Lung (tissue), 12 donors: ENCODE measurements around the gene SPACDR. TPM values are rescaled to one million over a fixed set of nuclear protein-coding genes. Genes with fewer than 3 reads are reported as not detected.

Source experiments
- ATAC-seq: fragments of 200-7000 bp; cut with Tn5 transposase; one replicate; pipeline ENCODE4 v1.9.1; 2020; ENCODE audit warnings: moderate number of reproducible peaks; ENCODE audit not compliant: insufficient read depth, low FRiP score
- DNase-seq, 3 donors: peaks; one replicate each; pipeline ENCODE4 v3.0.0-alpha.2; 2013 to 2017
- H3K27ac ChIP-seq, 2 donors: one replicate each; pipeline ENCODE4 v1.5.1; 2013; ENCODE audit warnings: mild to moderate bottlenecking in 2 of 2, moderate library complexity in 2 of 2, control low read depth in 1 of 2, inconsistent platforms in 1 of 2, low read depth in 1 of 2, low read length in 1 of 2
- H3K27me3 ChIP-seq, 3 donors: one replicate each; pipeline ENCODE4 v1.5.1; 2013; ENCODE audit warnings: low read length in 2 of 3; ENCODE audit not compliant: control insufficient read depth in 3 of 3, insufficient read depth in 3 of 3
- H3K36me3 ChIP-seq, 4 donors: one replicate each; pipeline ENCODE4 v1.5.1; 2013; ENCODE audit warnings: low read length in 4 of 4, mild to moderate bottlenecking in 1 of 4, moderate library complexity in 1 of 4; ENCODE audit not compliant: control insufficient read depth in 4 of 4, insufficient read depth in 4 of 4
- H3K4me1 ChIP-seq, 5 donors: one replicate each; pipeline ENCODE4 v1.5.1; 2013; ENCODE audit warnings: low read length in 5 of 5, mild to moderate bottlenecking in 2 of 5, moderate library complexity in 1 of 5; ENCODE audit not compliant: control insufficient read depth in 5 of 5, insufficient read depth in 5 of 5
- H3K4me3 ChIP-seq: one replicate; pipeline ENCODE4 v1.5.1; 2013; ENCODE audit warnings: mild to moderate bottlenecking, control low read depth, moderate library complexity
- H3K9ac ChIP-seq, 2 donors: one replicate each; pipeline ENCODE4 v1.5.1; 2013; ENCODE audit warnings: low read length in 2 of 2, control low read depth in 1 of 2; ENCODE audit not compliant: insufficient read depth in 1 of 2
- H3K9me3 ChIP-seq, 4 donors: one replicate each; pipeline ENCODE4 v1.5.1; 2013; ENCODE audit warnings: low read length in 3 of 4, mild to moderate bottlenecking in 1 of 4, moderate library complexity in 1 of 4; ENCODE audit not compliant: control insufficient read depth in 4 of 4, insufficient read depth in 3 of 4
- CTCF ChIP-seq: IDR thresholded peaks from 2 replicates; pipeline ENCODE4 v1.5.1; 2012; ENCODE audit warnings: mild to moderate bottlenecking; ENCODE audit errors: control extremely low read depth, extremely low read depth
- WGBS, 2 donors: extraction: QIAGEN DNeasy Blood & Tissue Kit; methylation state at CpG; one replicate each; pipeline ENCODE4 v1.1.7; 2013; 5-methylcytosine and 5-hydroxymethylcytosine counted together
- polyA plus RNA-seq, 2 donors: library from polyadenylated mRNA; stranded (reverse); fragments of 200-250 nt; gene quantifications; one replicate each; pipeline ENCODE4 v1.2.1, GENCODE V29; 2013
- total RNA-seq, 2 donors: library from RNA; depleted of rRNA in 1 of 2; stranded (reverse); fragments of >200 nt in 1 of 2; gene quantifications; one replicate each; pipeline ENCODE4 v1.2.1, GENCODE V29; 2014 to 2021
- donor health status: control.
- donor health status: control.
- donor health status: Bipolar disorder and iron deficiency.
- donor health status: healthy.
- donor health status: DM: yes; HTN: yes; CAD: no.

Gene SPACDR
- total and polyA plus RNA-seq, 4 donors, result 0.54 to 2.0 (median 0.83) TPM

GRCh38 chr7:100469227-100470044 lies 5.4 kb upstream of the SPACDR start:
- ATAC-seq (peak; percentile 83), DNase-seq (peak; percentile 81 to 90 (median 87))
- Histone ChIP-seq H3K9me3 (no peaks in the 10 kb centered on the region), H3K9ac (no peak overlapping the region), H3K4me1 (peaks cover 0 to 33% (median 6%) of the 10 kb centered on the region in 5 donors), H3K4me3 (no peak overlapping the region), H3K27me3 (no peaks in the 10 kb centered on the region), H3K36me3 (peaks cover 3 to 35% (median 12%) of the 10 kb centered on the region in 4 donors), H3K27ac (peak overlapping the region; percentile 11 to 71)
- WGBS, 2 donors, result 30 to 31% methylated on average over 13 of the region's 13 CpGs
- TF ChIP-seq CTCF, result peak; percentile 96

GRCh38 chr7:100467638-100468373 lies 3.7 kb upstream of the SPACDR start:
- peaks cover 0 to 36% (median 2%) of the 10 kb centered on the region in 5 donors for H3K4me1 ChIP-seq
- WGBS, 2 donors, result 66 to 77% methylated on average over 21 to 22 of the region's 22 CpGs
- H3K9me3 ChIP-seq, result no peaks in the 10 kb centered on the region
- H3K9ac ChIP-seq, result no peak overlapping the region
- TF ChIP-seq CTCF, result no peak
- no peak for ATAC-seq
- H3K36me3 ChIP-seq, result peaks cover 0 to 27% (median 3%) of the 10 kb centered on the region in 4 donors
- no peak overlapping the region for H3K4me3 ChIP-seq
- no peaks in the 10 kb centered on the region for H3K27me3 ChIP-seq
- peak; percentile 89 to 91 (median 89) for DNase-seq
- H3K27ac ChIP-seq, result no peak overlapping the region

GRCh38 chr7:100466653-100467605 lies 2.9 kb upstream of the SPACDR start:
- no peak for DNase-seq
- H3K36me3 ChIP-seq, result peaks cover 0 to 21% (median 2%) of the 10 kb centered on the region in 4 donors
- H3K27ac ChIP-seq, result no peak overlapping the region
- ATAC-seq, result no peak
- no peak for TF ChIP-seq CTCF
- peaks cover 0 to 36% (median 2%) of the 10 kb centered on the region in 5 donors for H3K4me1 ChIP-seq
- WGBS, 2 donors, result 83 to 90% methylated on average over 32 of the region's 32 CpGs
- no peaks in the 10 kb centered on the region for H3K27me3 ChIP-seq
- no peaks in the 10 kb centered on the region for H3K9me3 ChIP-seq
- no peak overlapping the region for H3K4me3 ChIP-seq
- no peak overlapping the region for H3K9ac ChIP-seq
